Measurements from ENCODE around the gene CHD1L. TPM values are rescaled to one million over a fixed set of nuclear protein-coding genes. Genes with fewer than 3 reads are reported as not detected.
"Not testable (repeated sequence)": the region's sequence is repeated elsewhere in the genome, so short reads cannot be mapped to it uniquely, and the experiment has no call there.

CHD1L gene
- total RNA-seq, 3 donors from 2014 or later, result 45.4 to 55.1 (median 48.4) TPM

DNA sequence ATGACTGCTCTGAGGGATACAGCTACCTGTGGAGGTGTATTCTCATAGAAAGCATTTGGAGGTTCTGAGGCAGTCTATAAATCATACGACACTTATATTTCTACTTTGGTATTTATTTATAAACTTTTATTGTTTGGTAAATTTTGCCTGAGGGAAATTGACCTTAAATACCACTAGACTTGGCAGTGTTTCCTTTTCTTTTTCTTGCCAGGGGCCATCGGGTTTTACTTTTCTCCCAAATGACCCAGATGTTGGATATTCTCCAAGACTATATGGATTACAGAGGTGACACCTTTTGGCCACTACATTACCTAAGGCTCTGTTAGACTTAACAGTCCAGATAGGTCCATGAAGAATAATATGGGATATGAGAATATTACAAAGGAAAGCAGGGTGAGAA is 28.2 kb downstream of the CHD1L start:
- DNase-seq, result no peak

GRCh38 chr1:147272042-147272441 is 29.6 kb downstream of the CHD1L start:
- H3K4me1 Mint-ChIP-seq (ENCODE audit: low read depth), result peaks cover 2% of the 10 kb centered on the region
- peaks cover 54% of the 10 kb centered on the region for H3K36me3 Mint-ChIP-seq (ENCODE audit: insufficient read depth)
- H3K4me3 Mint-ChIP-seq, result no peak overlapping the region
- no peak for ATAC-seq
- no peaks in the 10 kb centered on the region for H3K27me3 Mint-ChIP-seq (ENCODE audit: low read depth)
- no peak for DNase-seq
- H3K9me3 Mint-ChIP-seq, result no peaks in the 10 kb centered on the region

More for the DNA sequence above, 28.2 kb downstream of the CHD1L start:
- ATAC-seq, result no peak
- no peak overlapping the region for H3K4me3 Mint-ChIP-seq
- H3K9me3 Mint-ChIP-seq, result no peaks in the 10 kb centered on the region
- peaks cover 2% of the 10 kb centered on the region for H3K4me1 Mint-ChIP-seq (ENCODE audit: low read depth)
- H3K27me3 Mint-ChIP-seq (ENCODE audit: low read depth), result no peaks in the 10 kb centered on the region
- H3K36me3 Mint-ChIP-seq (ENCODE audit: insufficient read depth), result peaks cover 53% of the 10 kb centered on the region

DNA sequence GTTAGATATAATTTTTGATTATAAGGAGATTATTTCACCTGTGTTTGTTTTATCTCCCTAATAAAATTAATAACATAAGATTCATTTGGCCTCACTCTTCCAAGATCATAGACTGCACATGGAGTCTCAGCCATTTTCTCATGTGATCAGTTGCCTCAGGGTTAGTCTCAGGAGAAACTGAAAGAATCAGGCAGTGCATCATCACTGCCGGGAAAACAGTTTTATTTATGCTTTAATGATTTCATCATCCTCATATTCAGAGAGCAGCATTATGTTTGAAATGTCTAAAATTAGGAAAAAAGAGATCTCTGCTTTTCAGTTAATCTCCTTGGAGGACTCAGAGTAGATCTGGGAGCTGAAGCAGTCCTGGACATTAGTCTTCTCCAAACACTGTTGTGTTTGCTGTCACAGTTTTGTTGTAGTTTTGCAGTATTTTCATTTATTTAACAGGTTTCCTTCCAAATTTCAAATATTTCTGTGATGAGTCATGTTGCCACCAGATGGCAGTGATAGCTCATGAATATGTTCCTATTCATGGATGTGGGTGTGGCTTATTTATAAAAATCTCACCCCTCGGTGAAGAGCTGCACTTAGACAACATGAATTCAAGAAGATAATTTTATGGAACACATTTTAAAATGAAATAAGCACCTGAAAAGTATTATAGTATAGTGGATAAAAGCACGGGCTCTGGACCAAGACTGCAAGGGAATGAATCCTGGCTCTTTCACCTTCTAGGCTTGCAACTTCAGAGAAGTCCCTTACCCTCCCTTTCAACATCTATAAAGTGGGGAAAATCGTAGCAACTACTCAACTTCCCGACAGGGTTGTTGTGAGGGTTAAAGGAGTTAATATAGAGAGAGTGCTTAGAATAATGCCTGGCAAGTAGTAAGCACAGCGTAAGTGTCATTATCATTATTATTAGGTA is 31.2 kb downstream of the CHD1L start:
- no peaks in the 10 kb centered on the region for H3K9me3 Mint-ChIP-seq
- DNase-seq (no peak), ATAC-seq (peak in 1 of 2 donors; percentile 54)
- peaks cover 57% of the 10 kb centered on the region for H3K36me3 Mint-ChIP-seq (ENCODE audit: insufficient read depth)
- peaks cover 2% of the 10 kb centered on the region for H3K4me1 Mint-ChIP-seq (ENCODE audit: low read depth)
- H3K27me3 Mint-ChIP-seq (ENCODE audit: low read depth), result no peaks in the 10 kb centered on the region
- no peak overlapping the region for H3K4me3 Mint-ChIP-seq

DNA sequence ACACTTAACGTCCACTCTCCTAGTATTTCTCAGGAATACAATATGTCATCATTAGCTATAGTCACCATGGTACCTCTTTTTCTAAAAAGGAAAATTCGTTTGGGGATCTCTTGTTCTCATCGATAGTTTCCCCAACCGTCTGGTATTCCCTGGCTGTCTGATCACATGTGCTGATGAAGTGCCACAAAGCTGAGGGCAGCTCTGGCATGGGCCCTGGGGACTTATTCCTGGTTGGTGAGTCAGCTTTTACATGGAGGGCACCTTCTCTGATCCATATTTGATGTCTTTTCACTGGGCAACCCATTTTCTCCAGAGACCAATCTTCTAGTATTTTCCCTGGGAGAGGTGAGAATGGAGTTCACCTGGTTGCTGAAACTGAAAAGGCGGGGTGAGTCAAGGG is 39.5 kb downstream of the CHD1L start:
- Mint-ChIP-seq H3K27me3 (ENCODE audit: low read depth) (no peaks in the 10 kb centered on the region), H3K4me1 (ENCODE audit: low read depth) (no peaks in the 10 kb centered on the region), H3K4me3 (no peak overlapping the region), H3K36me3 (ENCODE audit: insufficient read depth) (peaks cover 55% of the 10 kb centered on the region), H3K9me3 (no peaks in the 10 kb centered on the region)
- ATAC-seq (no peak), DNase-seq (no peak)

DNA sequence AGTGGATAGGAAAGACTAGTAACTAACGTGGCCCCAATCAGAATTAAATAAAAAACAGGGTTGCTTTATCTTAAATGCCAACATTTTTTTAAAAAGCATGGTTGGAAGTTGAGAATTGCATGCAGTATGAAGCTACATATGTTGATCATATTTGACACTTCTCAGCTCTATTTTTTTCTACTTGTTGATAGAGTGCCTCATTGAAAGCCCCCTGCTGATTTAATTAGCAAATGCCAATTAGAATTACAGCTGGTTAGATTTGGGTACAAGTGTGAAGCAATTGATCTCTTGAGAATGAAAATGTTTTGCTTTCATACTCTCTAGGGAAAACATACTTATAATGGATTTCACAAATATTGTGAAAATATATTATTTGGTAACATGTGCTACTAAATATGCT is 40.5 kb downstream of the CHD1L start:
- Mint-ChIP-seq H3K27me3 (ENCODE audit: low read depth) (no peaks in the 10 kb centered on the region), H3K9me3 (no peaks in the 10 kb centered on the region), H3K4me3 (no peak overlapping the region), H3K36me3 (ENCODE audit: insufficient read depth) (peaks cover 53% of the 10 kb centered on the region), H3K4me1 (ENCODE audit: low read depth) (no peaks in the 10 kb centered on the region)
- ATAC-seq, result no peak
- DNase-seq, result no peak

DNA sequence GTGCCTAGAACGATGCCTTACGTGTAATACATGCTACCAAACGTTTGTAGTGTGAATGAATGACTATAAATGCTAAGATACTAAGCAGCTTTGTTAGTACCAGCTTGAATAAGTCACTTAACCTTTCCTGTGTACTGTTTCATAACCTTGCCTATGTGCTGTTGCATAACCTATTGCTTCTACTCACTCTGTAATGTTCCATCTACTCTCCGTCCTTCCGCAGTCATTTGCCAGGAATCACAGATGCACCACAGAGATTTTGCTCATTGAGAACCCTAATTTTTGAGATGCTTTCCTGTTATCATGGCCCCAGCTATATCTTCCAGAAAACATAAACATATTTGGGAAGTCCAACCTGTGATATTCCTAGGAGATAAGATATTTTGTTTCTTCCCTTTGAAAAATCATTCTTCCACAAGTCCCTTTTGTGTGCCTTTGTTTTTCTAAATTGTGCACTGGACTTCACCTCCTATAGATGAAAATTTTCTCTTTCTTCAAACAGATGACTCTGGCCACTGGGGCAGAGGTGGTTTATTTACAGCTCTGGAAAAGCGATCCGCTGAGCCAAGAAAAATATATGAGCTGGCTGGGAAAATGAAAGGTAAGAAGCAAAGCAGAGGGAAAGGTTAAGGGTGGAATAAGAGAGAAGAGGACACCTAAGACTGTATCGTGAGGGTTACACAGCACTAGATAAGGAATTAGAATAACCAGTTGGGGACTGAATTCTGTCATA is 44.8 kb downstream of the CHD1L start:
- ATAC-seq, result no peak
- no peak for DNase-seq
- Mint-ChIP-seq H3K4me3 (no peak overlapping the region), H3K9me3 (no peaks in the 10 kb centered on the region), H3K4me1 (ENCODE audit: low read depth) (peaks cover 4% of the 10 kb centered on the region), H3K27me3 (ENCODE audit: low read depth) (no peaks in the 10 kb centered on the region), H3K36me3 (ENCODE audit: insufficient read depth) (peaks cover 85% of the 10 kb centered on the region)

DNA sequence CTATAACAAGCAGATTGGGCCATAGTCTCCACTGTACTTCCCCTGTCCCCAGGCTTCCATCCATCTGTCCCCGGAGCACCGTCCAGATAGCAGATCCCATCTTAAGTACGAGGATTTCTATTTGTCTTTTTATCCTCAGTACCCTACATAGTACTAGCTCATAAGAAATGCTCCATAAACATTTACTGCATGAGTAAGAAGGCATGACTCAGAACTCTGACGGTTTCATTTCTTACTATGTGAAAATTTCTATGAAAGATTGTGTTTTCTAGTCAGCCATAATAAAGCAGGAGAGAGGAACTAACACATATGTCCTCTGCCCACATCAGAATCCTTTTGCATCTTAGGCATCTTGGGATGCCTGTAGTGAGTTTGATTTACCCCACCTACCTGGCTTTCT is 49.5 kb downstream of the CHD1L start:
- ATAC-seq (peak; percentile 75 to 78), DNase-seq (no peak)
- Mint-ChIP-seq H3K36me3 (ENCODE audit: insufficient read depth) (peaks cover 90% of the 10 kb centered on the region), H3K27me3 (ENCODE audit: low read depth) (no peaks in the 10 kb centered on the region), H3K4me3 (no peak overlapping the region), H3K9me3 (peaks cover 4% of the 10 kb centered on the region), H3K4me1 (ENCODE audit: low read depth) (peaks cover 4% of the 10 kb centered on the region)

DNA sequence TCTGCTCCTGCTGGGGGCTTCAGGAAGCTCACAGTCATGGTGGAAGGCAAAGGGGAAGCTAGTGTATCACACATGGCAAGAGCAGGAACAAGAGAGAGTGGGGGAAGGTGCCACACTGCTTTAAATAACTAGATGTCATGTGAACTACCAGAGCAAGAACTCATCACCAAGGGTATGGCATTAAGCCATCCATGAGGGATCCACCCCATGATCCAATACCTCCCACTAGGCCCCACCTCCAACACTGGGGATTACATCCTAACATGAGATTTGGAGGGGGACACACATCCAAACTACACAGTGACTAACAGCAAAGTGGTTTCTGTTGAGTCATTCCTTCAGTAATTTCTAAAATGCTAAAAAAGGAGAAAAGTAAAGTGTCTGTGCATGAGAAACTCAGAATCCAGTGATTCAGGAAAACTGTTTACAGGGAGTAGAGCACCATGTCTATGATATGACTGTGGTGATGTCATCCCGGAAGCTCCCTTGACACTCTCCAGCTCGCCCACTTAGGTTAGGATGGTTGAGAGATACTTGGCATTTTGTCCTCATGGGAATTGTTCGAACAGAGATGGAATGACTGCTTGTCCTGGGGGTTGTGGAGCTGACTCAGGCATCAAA is 50.3 kb downstream of the CHD1L start:
- Mint-ChIP-seq H3K4me1 (ENCODE audit: low read depth) (peaks cover 4% of the 10 kb centered on the region), H3K36me3 (ENCODE audit: insufficient read depth) (peaks cover 90% of the 10 kb centered on the region), H3K9me3 (peaks cover 4% of the 10 kb centered on the region), H3K4me3 (no peak overlapping the region), H3K27me3 (ENCODE audit: low read depth) (no peaks in the 10 kb centered on the region)
- no peak for DNase-seq
- ATAC-seq, result peak; percentile 45 to 59

GRCh38 chr1:147297438-147297837 is 55.0 kb downstream of the CHD1L start:
- DNase-seq (no peak), ATAC-seq (no peak)
- Mint-ChIP-seq H3K9me3 (peaks cover 30% of the 10 kb centered on the region), H3K36me3 (ENCODE audit: insufficient read depth) (peaks cover 58% of the 10 kb centered on the region), H3K4me3 (no peak overlapping the region), H3K4me1 (ENCODE audit: low read depth) (no peaks in the 10 kb centered on the region), H3K27me3 (ENCODE audit: low read depth) (no peaks in the 10 kb centered on the region)

- peaks cover 73% of the 10 kb centered on the region for H3K9me3 Mint-ChIP-seq
- ATAC-seq; H3K4me1 Mint-ChIP-seq (ENCODE audit: low read depth); DNase-seq; H3K27me3 Mint-ChIP-seq (ENCODE audit: low read depth); H3K36me3 Mint-ChIP-seq (ENCODE audit: insufficient read depth); H3K4me3 Mint-ChIP-seq: not testable (repeated sequence)
Measured at GRCh38 chr1:147305803-147306202, 63.3 kb downstream of the CHD1L start.

GRCh38 chr1:147316968-147317367 is 74.5 kb downstream of the CHD1L start:
- Mint-ChIP-seq H3K36me3 (ENCODE audit: insufficient read depth) (no peaks in the 10 kb centered on the region), H3K27me3 (ENCODE audit: low read depth) (peaks cover 6% of the 10 kb centered on the region), H3K4me1 (ENCODE audit: low read depth) (no peaks in the 10 kb centered on the region), H3K4me3 (no peak overlapping the region), H3K9me3 (no peaks in the 10 kb centered on the region)
- DNase-seq (no peak), ATAC-seq (no peak)

DNA sequence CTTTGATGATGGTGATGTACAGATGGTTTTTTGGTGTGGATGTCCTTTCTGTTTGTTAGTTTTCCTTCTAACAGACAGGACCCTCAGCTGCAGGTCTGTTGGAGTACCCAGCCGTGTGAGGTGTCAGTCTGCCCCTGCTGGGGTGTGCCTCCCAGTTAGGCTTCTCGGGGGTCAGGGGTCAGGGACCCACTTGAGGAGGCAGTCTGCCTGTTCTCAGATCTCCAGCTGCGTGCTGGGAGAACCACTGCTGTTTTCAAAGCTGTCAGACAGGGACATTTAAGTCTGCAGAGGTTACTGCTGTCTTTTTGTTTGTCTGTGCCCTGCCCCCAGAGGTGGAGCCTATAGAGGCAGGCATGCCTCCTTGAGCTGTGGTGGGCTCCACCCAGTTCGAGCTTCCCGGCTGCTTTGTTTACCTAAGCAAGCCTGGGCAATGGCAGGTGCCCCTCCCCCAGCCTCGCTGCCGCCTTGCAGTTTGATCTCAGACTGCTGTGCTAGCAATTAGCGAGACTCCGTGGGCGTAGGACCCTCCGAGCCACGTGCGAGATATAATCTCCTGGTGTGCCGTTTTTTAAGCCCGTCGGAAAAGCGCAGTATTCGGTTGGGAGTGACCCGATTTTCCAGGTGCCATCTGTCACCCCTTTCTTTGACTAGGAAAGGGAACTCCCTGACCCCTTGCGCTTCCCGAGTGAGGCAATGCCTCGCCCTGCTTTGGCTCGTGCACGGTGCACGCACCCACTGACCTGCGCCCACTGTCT is 84.6 kb downstream of the CHD1L start:
- not testable (repeated sequence) for H3K4me3 Mint-ChIP-seq; H3K36me3 Mint-ChIP-seq (ENCODE audit: insufficient read depth); H3K9me3 Mint-ChIP-seq; H3K4me1 Mint-ChIP-seq (ENCODE audit: low read depth); ATAC-seq; DNase-seq
- peaks cover 41% of the 10 kb centered on the region for H3K27me3 Mint-ChIP-seq (ENCODE audit: low read depth)

DNA sequence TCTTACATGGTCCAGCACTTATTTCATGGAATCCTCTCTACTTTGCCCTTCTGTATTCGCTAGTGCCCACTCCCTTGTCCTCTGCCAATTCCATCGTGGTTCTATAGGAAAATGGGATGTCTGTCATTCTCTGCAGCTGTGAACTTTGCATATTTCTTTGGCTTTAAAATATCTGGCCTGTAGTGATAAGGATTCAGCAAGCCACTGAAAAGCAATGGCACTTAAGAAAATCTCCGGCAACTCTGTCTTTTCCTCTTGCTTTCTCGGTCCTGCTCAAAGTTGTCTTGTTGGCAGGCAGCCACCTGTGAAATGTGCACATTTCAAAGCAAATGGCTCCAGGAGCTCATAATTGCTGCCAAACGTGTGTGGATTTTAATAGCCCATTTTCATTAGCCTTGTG is 91.8 kb downstream of the CHD1L start:
- no peak for DNase-seq
- Mint-ChIP-seq H3K4me1 (ENCODE audit: low read depth) (no peaks in the 10 kb centered on the region), H3K9me3 (no peaks in the 10 kb centered on the region), H3K4me3 (no peak overlapping the region), H3K36me3 (ENCODE audit: insufficient read depth) (no peaks in the 10 kb centered on the region), H3K27me3 (ENCODE audit: low read depth) (peaks cover 35% of the 10 kb centered on the region)
- ATAC-seq, result no peak

GRCh38 chr1:147336291-147336690 is 93.8 kb downstream of the CHD1L start:
- H3K4me3 Mint-ChIP-seq, result no peak overlapping the region
- no peak for DNase-seq
- no peak for ATAC-seq
- H3K36me3 Mint-ChIP-seq (ENCODE audit: insufficient read depth), result no peaks in the 10 kb centered on the region
- H3K4me1 Mint-ChIP-seq (ENCODE audit: low read depth), result no peaks in the 10 kb centered on the region
- peaks cover 28% of the 10 kb centered on the region for H3K27me3 Mint-ChIP-seq (ENCODE audit: low read depth)
- H3K9me3 Mint-ChIP-seq, result no peaks in the 10 kb centered on the region
